Measurements from ENCODE around the gene MRPS2.
"Not testable (repeated sequence)": the region's sequence is repeated elsewhere in the genome, so short reads cannot be mapped to it uniquely, and the experiment has no call there.

Gene MRPS2

GRCh38 chr9:135516132-135516860 is 15.8 kb downstream of the MRPS2 start:
- no peak for DNase-seq

GRCh38 chr9:135517407-135517822 is 16.9 kb downstream of the MRPS2 start:
- DNase-seq = no peak

GRCh38 chr9:135519179-135519971 is 18.9 kb downstream of the MRPS2 start:
- DNase-seq = no peak

GRCh38 chr9:135520916-135521607 is 20.6 kb downstream of the MRPS2 start, which contains the start of gene LCN1:
TSS of gene LCN1 (plus strand) at chr9:135521440. CDS start at chr9:135521498, 58 bp downstream.
- DNase-seq = no peak

GRCh38 chr9:135521608-135522095 is 21.2 kb downstream of the MRPS2 start:
- no peak for DNase-seq

- DNase-seq = no peak
Measured at GRCh38 chr9:135522137-135522877, 21.8 kb downstream of the MRPS2 start.

GRCh38 chr9:135522931-135523330 is 22.4 kb downstream of the MRPS2 start:
- no peak for DNase-seq

- no peak for DNase-seq
Measured at GRCh38 chr9:135523521-135524129, 23.1 kb downstream of the MRPS2 start.

- DNase-seq = no peak
Measured at GRCh38 chr9:135524130-135524861, 23.8 kb downstream of the MRPS2 start.

GRCh38 chr9:135525241-135526088 is 25.0 kb downstream of the MRPS2 start:
- no peak for DNase-seq

- DNase-seq = no peak
Measured at GRCh38 chr9:135526089-135526729, 25.7 kb downstream of the MRPS2 start.

- DNase-seq = no peak
Measured at GRCh38 chr9:135526730-135527571, 26.5 kb downstream of the MRPS2 start.

- DNase-seq = not testable (repeated sequence)
Measured at GRCh38 chr9:135528842-135529435, 28.5 kb downstream of the MRPS2 start.

- DNase-seq = no peak
Measured at GRCh38 chr9:135530146-135530545, 29.7 kb downstream of the MRPS2 start.

GRCh38 chr9:135531096-135531495 is 30.6 kb downstream of the MRPS2 start:
- no peak for DNase-seq

- DNase-seq = no peak
Measured at GRCh38 chr9:135533113-135533512, 32.6 kb downstream of the MRPS2 start.

- DNase-seq = no peak
Measured at GRCh38 chr9:135533674-135534073, 33.2 kb downstream of the MRPS2 start.

GRCh38 chr9:135534192-135534711 is 33.8 kb downstream of the MRPS2 start:
- not testable (repeated sequence) for DNase-seq

All from NCI-H2171 (cell line).